GM19452 (cell line): ENCODE results near the gene S100A8.
"Not testable (repeated sequence)": the region's sequence is repeated elsewhere in the genome, so short reads cannot be mapped to it uniquely, and the experiment has no call there.

Experiments
- ATAC-seq: cut with Tn5 transposase; IDR thresholded peaks from one replicate; pipeline ENCODE4 v1.9.1; 2021; ENCODE audit not compliant: unreplicated experiment

The S100A8 gene

GRCh38 chr1:153390938-153391710 lies at the start of gene S100A8:
S100A8 (minus strand) TSS chr1:153391073; CDS start chr1:153390535, 538 bp downstream.
- no peak for ATAC-seq

- no peak for ATAC-seq
These were observed 48.4 kb upstream of the S100A8 start for GRCh38 chr1:153439273-153439672.

GRCh38 chr1:153438599-153438998 lies 47.7 kb upstream of the S100A8 start:
- ATAC-seq: no peak

- no peak for ATAC-seq
These were observed 46.4 kb upstream of the S100A8 start for GRCh38 chr1:153437236-153437635.

GRCh38 chr1:153434746-153435455 lies 44.0 kb upstream of the S100A8 start:
- ATAC-seq: no peak

- no peak for ATAC-seq
These were observed 42.2 kb upstream of the S100A8 start for GRCh38 chr1:153432874-153433681.

- ATAC-seq: no peak
These were observed 41.1 kb upstream of the S100A8 start for GRCh38 chr1:153431928-153432327.

- no peak for ATAC-seq
These were observed 40.6 kb upstream of the S100A8 start for GRCh38 chr1:153431427-153431826.

GRCh38 chr1:153431002-153431401 lies 40.1 kb upstream of the S100A8 start:
- ATAC-seq: no peak

- no peak for ATAC-seq
These were observed 39.7 kb upstream of the S100A8 start for GRCh38 chr1:153430561-153430960.

- no peak for ATAC-seq
These were observed 39.3 kb upstream of the S100A8 start for GRCh38 chr1:153430166-153430553.

GRCh38 chr1:153429266-153430165 lies 38.6 kb upstream of the S100A8 start:
- no peak for ATAC-seq

- ATAC-seq: no peak
These were observed 37.9 kb upstream of the S100A8 start for GRCh38 chr1:153428791-153429190.

GRCh38 chr1:153428073-153428638 lies 37.3 kb upstream of the S100A8 start:
- ATAC-seq: no peak

GRCh38 chr1:153426809-153427208 lies 35.9 kb upstream of the S100A8 start:
- ATAC-seq: no peak

GRCh38 chr1:153422450-153423068 lies 31.7 kb upstream of the S100A8 start:
- no peak for ATAC-seq

GRCh38 chr1:153420306-153420705 lies 29.4 kb upstream of the S100A8 start:
- ATAC-seq: no peak

- ATAC-seq: not testable (repeated sequence)
These were observed 28.5 kb upstream of the S100A8 start for GRCh38 chr1:153419436-153419793.

- not testable (repeated sequence) for ATAC-seq
These were observed 28.0 kb upstream of the S100A8 start for GRCh38 chr1:153418758-153419435.
